GM08714 (cell line): ENCODE data around the gene AFAP1.

Source experiments
- H3K4me3 ChIP-seq: fragments of 200-500 bp; sonication (Bioruptor generic); 2 replicates; pipeline ENCODE4 v1.5.1; 2014; ENCODE audit warnings: mild to moderate bottlenecking, low read length, inconsistent platforms
- ZNF274 ChIP-seq: IDR thresholded peaks from 2 replicates; pipeline ENCODE4 v1.6.1; 2012; ENCODE audit warnings: mild to moderate bottlenecking, low read depth, low read length

Gene AFAP1

DNA sequence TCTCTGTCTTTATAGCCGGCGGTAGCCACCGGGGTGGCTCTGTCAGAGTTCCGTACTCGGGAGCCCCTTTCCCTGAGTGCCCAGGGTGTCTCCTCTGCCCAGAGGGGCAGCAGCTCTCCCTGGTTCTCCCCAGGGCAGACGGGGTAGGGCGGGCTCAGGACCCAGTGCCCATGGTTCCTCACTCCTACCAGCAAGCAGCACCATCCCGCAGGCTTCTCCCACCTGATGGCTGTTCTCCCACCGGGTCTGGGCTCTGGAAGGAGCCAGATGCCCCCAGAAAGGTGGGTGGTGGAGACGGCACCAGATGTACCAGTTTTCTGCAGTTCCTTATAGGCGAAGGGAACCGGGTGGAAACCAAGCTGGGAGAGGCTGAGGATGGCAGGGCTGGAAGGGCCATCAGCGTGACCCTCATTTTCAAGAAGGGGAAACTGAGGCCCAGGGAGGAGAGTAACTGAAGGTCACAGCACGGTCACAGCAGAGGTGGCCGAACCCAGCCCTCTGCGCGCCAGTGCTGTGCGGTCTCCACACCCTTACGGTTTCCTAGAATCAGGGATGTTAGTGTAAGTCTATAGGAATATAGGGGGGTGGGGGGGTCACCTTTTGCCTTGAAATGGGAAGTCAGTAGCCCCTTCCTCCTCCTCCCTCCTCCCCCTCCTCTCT is 198.7 kb downstream of the AFAP1 start:
- H3K4me3 ChIP-seq, result no peak overlapping the region
- no peak for TF ChIP-seq ZNF274

DNA sequence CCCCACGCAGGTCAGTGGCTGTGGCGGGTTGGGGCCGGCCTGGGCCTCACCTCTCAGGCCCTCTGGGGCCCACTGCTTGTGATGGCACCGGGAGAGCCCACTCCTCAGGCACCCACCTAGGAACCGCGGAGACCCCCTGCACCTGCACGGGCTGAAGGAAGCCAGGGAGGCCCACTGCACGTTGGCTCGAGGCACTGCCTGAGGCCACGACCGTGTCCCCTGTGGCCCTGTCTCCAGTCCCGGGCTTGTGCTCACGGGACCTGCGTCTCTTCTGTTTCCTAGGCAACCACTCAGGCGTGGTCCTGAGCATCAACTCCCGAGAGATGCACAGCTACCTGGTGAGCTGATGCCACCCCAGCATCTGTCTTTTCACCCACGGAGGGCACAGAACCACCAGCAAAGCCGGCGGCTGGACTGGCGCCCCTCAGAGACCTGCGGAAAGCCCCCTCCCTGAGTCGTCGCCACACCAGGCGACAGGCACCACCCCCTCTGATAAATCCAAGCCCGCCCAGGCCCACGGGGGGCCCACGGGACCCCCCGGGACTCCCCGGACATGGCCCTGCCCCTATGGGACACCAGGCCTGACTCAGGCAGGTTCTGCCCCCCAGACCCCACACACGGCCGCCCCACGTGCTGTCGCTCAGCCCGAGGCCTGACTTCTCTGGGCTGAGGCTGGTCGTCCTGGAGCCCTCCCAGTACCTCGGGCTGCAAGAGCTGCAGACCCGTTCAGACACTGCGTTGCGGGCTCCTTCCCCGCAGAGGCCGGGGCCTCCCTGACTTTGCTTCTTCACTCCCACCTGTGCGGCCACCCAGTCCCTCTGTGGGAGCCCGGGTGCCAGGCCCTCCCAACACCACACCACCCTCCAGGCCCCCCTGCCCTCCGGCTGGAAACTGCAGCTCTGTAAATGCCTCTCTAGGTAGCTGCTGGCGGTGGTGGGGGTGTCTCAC is 199.5 kb downstream of the AFAP1 start:
- no peak for TF ChIP-seq ZNF274
- H3K4me3 ChIP-seq, result no peak overlapping the region

DNA sequence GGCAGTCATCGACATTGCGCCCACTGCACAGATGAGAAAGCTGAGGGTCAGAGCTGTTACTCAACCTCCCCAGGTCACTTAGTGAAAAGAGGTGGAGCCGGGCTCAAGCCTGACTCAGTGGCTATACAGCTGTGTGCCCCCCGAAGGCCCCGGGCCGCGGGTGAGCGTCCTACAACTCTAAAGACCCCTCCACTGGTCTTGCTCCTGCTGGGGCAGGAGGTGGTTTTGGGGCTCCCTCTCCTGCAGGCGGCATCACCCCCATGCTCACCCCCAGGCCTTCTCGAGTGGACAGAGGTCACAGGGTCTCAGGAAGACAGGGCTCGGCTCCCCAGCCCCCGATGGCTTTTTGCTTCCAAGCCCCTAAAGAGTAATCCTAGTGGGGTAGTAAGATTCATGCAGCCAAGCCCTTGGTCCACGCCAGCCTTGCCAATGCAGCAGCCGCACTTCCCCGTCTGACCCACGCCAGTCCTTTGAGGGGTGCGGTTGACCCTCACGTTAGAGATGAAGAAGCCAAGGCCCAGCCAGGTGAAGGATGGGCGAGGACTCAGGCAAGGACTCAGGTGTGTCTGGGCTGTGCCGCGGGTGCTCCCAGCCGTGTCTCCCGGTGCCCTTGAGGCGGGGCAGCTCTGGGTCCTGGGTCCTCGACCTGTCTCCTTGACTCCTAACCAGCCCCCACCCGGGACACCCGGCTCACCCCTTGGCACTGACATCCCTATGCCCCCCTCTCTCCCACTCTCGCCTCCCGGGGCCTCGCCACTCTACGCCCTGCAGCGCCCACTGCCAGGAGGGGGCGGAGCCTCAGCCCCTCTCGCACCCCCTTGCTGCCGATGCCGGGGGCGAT is 200.4 kb downstream of the AFAP1 start:
- no peak overlapping the region for H3K4me3 ChIP-seq
- no peak for TF ChIP-seq ZNF274

DNA sequence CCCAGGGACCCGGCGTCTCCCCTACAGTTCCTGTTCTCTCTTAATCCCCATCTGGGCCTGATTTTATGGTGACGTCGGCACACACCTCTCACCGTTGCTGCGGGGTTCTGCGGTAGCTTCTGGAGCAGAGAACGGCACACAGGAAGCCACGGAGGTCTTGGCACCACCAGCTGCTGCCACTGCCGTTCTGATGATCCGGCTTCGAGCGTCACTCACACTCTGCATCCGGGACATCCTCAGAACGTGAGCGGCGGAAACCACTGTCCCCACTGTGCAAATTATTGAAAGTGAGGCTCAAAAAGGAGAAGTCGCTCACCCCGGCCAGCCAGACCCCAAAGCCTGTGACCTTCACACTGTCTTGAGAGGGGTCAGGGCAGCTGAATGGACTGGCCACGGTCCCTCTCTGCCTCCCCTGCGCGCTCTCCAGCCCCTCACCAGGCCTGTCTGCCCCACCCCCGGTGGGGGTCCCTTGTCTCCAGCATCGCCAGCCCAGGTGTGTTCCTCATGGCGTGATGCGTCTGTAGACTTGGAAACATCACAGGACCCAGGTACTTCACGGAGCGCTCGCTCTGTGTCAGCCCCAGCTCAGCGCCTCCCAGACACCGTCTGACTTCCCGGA is 201.1 kb downstream of the AFAP1 start:
- no peak overlapping the region for H3K4me3 ChIP-seq
- TF ChIP-seq ZNF274, result no peak

DNA sequence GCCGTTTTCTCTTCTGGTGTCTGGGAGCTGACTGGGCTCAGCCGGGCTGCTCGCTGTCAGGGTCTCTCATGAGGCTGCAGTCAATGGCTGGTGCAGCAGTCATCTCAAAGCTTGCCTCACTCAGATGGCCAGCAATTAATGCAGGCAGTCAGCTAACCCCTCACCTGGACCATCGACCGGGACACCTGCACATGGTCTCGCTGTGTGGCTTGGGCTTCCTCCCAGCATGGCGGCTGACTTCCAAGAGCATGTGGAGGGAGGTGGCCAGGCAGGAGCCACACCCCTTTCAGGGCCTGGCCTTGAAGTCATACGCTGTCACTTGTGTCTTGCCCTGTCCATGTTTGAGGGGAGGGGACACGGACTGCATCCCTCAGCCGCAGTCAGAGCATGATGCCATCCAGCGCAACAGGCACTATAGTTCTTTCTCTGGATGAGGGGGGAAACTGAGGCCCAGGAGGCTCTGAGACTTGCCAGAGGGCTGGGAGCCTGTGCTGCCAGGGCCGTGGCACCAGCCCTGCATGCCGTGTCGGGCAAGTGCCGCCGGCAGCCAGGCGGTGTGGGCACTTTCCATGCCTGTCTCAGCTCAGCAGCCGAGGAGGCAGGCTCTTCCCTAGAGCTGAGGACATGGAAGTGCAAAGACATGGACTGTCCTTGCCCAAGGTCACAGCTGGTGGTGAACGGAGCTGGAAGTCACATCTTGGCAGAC is 201.8 kb downstream of the AFAP1 start:
- no peak overlapping the region for H3K4me3 ChIP-seq
- TF ChIP-seq ZNF274, result no peak

DNA sequence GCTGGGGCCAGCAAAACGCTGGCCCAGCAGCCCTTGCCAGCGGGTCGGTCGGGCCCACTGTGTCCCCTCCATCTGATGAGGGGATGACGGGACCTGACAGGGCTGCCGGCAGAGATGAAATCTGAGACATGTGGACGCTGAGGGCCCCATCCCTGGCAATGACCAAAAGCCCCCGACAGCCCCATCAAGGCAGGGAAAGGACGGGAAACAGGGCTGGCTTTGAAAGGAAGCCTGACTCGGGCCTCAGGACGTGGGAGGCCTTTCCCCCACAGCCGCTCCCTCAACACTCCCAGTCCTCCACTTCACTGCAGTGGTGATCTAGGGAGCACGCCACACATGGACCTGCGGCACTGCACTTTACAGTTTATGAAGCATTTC is 202.4 kb downstream of the AFAP1 start:
- H3K4me3 ChIP-seq, result no peak overlapping the region
- TF ChIP-seq ZNF274, result no peak

DNA sequence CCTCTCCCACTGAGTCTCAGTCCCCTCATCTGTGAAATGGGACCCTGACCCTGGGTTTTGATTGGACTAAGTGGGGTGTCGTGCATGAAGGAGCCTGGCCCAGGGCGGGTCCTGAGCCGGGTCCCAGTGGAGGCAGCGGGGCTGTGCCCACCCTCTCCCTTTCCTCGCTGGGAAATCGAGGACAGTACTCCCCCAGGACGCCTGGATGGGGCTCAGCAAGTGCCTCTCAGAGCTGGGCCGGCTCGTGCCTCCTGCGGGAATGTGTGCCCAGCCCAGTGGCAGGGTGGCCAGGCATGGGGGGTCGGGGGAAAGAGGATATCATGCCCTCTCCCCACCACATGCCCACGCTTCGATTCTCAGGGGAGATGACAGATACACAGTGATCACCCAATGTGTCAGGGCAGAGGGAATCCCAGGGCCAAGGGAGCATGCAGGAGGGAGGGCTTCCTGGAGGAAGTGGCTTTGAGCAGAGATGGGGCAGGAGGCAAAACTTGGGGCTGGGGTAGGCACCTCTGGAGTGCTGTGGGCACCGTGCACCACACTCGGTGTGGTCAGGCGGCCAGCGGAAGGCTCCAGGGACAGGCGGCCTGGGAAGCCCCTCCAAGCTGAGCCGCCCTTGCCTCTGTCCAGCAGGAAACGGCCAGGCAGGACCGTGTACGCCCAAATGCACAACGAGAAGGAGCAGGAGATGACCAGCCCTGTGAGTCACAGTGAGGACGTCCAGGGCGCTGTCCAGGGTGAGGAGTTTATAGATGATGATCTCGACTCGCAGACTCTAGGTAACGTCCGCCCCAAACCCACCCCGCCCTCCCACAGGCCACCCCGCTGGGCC is 203.0 kb downstream of the AFAP1 start:
- H3K4me3 ChIP-seq, result no peak overlapping the region
- TF ChIP-seq ZNF274, result no peak

DNA sequence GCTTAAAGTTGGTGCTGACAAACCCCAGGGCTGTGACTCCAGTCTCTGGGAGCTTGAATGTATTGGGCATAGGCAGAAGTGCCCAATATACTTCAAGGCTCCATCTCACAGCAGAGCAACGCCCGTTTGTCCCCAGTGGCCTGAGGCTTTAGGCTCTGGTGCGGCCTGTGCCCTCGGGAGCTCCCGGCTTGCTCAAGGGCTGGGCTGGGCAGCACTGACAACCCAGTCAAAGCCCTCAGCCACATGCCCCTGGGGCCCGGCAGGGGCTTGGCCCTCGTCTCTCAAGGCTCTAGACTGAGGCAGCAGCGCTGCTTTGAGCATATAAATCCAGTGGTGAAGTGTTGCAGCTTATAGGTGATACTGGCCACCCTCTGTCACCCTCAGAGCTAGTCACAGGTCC is 203.7 kb downstream of the AFAP1 start:
- no peak for TF ChIP-seq ZNF274
- H3K4me3 ChIP-seq, result no peak overlapping the region

DNA sequence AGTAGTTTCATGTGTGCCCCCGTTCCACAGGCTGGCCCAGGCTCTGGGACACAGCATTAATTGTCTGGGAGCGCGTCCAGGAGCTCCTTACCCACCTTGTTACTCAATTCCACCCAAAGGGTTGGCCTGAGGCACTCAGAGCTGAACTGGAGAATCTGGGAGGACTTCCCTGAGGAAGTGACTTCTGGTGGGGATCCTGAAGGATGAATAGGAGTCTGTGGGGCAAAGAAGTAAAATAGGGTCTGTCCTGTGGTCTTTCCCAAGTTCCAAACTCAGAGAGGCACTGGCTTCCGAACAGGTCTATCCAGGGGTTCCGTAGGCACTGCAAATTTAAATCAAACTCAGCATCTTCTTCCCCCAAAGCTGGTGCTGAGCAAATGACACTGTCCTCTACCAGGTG is 204.3 kb downstream of the AFAP1 start:
- no peak overlapping the region for H3K4me3 ChIP-seq
- no peak for TF ChIP-seq ZNF274

DNA sequence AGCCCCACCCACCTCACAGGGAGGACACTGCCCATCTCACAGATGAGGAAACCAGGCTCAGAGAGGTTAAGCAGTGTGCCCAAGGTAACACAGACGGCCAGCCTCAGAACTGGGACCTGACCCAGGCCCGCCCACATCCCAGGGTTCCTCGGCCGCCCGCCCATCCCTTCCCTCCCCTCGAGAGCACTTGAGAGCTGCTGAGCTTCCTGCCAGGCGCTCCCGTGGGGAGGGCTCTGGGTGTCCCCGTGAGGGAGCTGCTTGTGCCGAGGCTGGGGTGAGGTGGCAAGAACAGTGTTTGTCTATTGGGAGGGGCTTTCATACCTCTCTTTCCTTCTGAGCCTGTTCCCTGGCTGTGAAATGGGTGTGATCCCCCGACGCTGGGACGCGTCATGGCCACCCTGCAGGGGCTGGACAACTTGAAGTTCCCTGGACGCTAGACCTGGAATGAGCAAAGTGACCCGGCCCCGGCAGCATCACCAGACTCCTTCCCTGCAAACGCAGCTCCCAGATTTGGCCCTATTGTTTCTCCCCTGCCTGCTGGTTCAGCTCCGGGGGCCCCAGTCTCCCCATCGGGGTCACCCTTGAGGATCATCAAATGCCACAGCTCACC is 204.9 kb downstream of the AFAP1 start:
- no peak for TF ChIP-seq ZNF274
- H3K4me3 ChIP-seq, result no peak overlapping the region

DNA sequence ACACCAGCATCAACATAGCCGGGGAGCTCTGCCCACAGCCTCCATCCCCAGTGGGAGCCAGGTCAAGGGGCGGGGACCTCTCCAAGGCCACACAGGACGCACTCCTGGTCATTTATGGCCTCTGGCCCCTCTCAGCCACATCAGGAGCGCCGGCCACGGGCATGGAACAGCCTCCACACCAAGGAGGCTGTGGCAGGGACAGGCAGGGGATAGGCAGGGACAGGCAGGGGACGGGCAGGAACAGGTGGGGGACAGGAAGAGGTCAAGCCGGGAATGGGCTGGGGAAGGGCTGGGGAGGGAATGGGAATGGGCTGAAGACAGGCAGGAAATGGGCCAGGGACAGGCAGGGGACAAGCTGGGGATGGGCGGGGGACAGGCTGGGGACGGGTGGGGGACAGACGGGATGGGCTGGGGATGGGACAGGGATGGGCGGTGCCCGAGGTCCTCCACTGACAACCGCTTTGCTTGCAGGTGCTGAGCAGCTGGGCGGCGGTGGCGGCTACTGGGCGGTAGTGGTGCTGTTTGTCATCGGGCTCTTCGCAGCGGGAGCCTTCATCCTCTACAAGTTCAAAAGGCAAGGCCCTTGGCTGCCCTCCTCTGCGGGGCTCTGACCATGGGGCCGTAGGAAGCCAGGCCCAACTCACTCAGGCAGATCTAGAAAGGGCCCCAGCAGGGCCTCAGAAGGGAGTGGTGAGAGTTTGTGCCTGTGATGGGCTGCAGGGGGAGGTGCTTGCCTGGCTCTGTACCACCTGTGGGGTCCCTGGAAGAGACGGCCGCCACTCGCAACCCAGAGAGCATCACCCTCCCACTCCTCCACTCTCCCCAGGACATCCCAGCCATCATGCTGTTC is 205.6 kb downstream of the AFAP1 start:
- no peak overlapping the region for H3K4me3 ChIP-seq
- no peak for TF ChIP-seq ZNF274
